Embryonic facial prominence (tissue), 1 donor: ENCODE results near the gene TYK2.

Source experiments
- DNase-seq: peaks from one replicate; pipeline ENCODE4 v3.0.0-alpha.2; 2016; ENCODE audit errors: extremely low spot score

The TYK2 gene

GRCh38 chr19:10309423-10309822 is 70.9 kb downstream of the TYK2 start, which contains the start of gene ZGLP1:
ZGLP1 (minus strand) TSS chr19:10309815.
- DNase-seq = no peak

- no peak for DNase-seq
Measured at GRCh38 chr19:10306327-10306726, 74.0 kb downstream of the TYK2 start.

- no peak for DNase-seq
Measured at GRCh38 chr19:10305139-10305806, 75.1 kb downstream of the TYK2 start.
